Measurements from ENCODE around the gene WDR44. TPM values are rescaled to one million over a fixed set of nuclear protein-coding genes. Genes with fewer than 3 reads are reported as not detected.

WDR44 gene
- 3.3 and 4.3 TPM in 2 replicates for total RNA-seq (2016; rRNA removed; fragmentation: Illumina TruSeq; extraction: Trizol)
- 6.1 and 7.5 TPM in 2 replicates for total RNA-seq (2016; cell fraction: cytosol; rRNA removed; fragmentation: Illumina TruSeq; extraction: Trizol; ENCODE audit: low read depth)
- total RNA-seq (2016; cell fraction: insoluble cytoplasmic fraction; rRNA removed; fragmentation: Illumina TruSeq; extraction: Trizol): 3.1 and 3.9 TPM in 2 replicates
- total RNA-seq (2016; cell fraction: membrane; rRNA removed; fragmentation: Illumina TruSeq; extraction: Trizol): 4.5 and 5.2 TPM in 2 replicates
- total RNA-seq (2016; cell fraction: nucleus; rRNA removed; fragmentation: Illumina TruSeq; extraction: Trizol): 6.4 and 6.7 TPM in 2 replicates
- polyA plus RNA-seq (2011; rRNA removed): 2.2 TPM in 2 replicates
- polyA plus RNA-seq (2011; cell fraction: cytosol; rRNA removed): 0.97 and 1.8 TPM in 2 replicates
- polyA plus RNA-seq (2011; cell fraction: nucleus; rRNA removed): 2.5 and 2.9 TPM in 2 replicates
- polyA plus RNA-seq (2012): 2.2 and 2.8 TPM in 2 replicates
- polyA plus RNA-seq (2016; cell fraction: cytosol; fragmentation: Illumina TruSeq; extraction: Trizol; ENCODE audit: low read depth): 0.23 and 0.28 TPM in 2 replicates
- polyA plus RNA-seq (2016; cell fraction: insoluble cytoplasmic fraction; fragmentation: Illumina TruSeq; extraction: Trizol; ENCODE audit: low read depth): 2.2 TPM in 2 replicates
- 0.23 and 0.24 TPM in 2 replicates for polyA plus RNA-seq (2016; cell fraction: membrane; fragmentation: Illumina TruSeq; extraction: Trizol; ENCODE audit: low read depth)
- 4.9 TPM in 2 replicates for polyA plus RNA-seq (2016; cell fraction: nucleus; fragmentation: Illumina TruSeq; extraction: Trizol; ENCODE audit: insufficient read depth, low read depth)
- 3.7 and 16.9 TPM in 2 replicates for polyA minus RNA-seq (2011; rRNA and poly(A)+ RNA removed; ENCODE audit: low replicate concordance)
- 4.7 and 5.4 TPM in 2 replicates for polyA minus RNA-seq (2011; cell fraction: cytosol; rRNA and poly(A)+ RNA removed)
- 11.5 and 16.5 TPM in 2 replicates for polyA minus RNA-seq (2011; cell fraction: nucleus; rRNA and poly(A)+ RNA removed)
- percentile 60 among the genes with signal in this experiment for Bru-seq, nascent RNA
- BruChase-seq, experiment 1, labeled RNA remaining after a 6-hour chase: percentile 65 among the genes with signal in this experiment
- BruChase-seq, experiment 2, labeled RNA remaining after a 2-hour chase: percentile 64 among the genes with signal in this experiment
- long read RNA-seq, experiment 1, partial matches to known transcripts: 2 of 2 reads
- long read RNA-seq, experiment 1, other reads (novel, unspliced or antisense): 0 of 2 reads
- long read RNA-seq, experiment 2, partial matches to known transcripts: 0 of 2 reads
- long read RNA-seq, experiment 2, other reads (novel, unspliced or antisense): 2 of 2 reads

GRCh38 chrX:118345464-118346257, at the start of gene WDR44:
TSS of gene WDR44 (plus strand) at chrX:118346106. CDS start at chrX:118346504, 398 bp downstream.
- Histone ChIP-seq H3K27ac (ENCODE audit: extremely low read length, insufficient read depth, low read length) (peak within 1 kb of the TSS; percentile 84), H3K79me2 (ENCODE audit: insufficient read depth, low read length) (peaks cover 29% of the 10 kb centered on the region), H3K27me3 (ENCODE audit: control insufficient read depth in 1 of 2, insufficient read depth in 2 of 2, low read length in 2 of 2) (no peaks in the 10 kb centered on the region; a peak in 1 of 5 replicates), H3K9ac (ENCODE audit: insufficient read depth, low read depth, low read length) (peak within 1 kb of the TSS; percentile 79), H3K4me1 (ENCODE audit: insufficient read depth, low read length) (peaks cover 14% of the 10 kb centered on the region), H3K4me3 (replicated peaks in 1 of 3; ENCODE audit: insufficient read depth in 1 of 3, low read depth in 2 of 3, low read length in 3 of 3) (peak within 1 kb of the TSS; percentile 73 to 84 (median 75)), H3K36me3 (replicated peaks in 1 of 2; ENCODE audit: control insufficient read depth in 1 of 2, insufficient read depth in 2 of 2, low read length in 2 of 2) (no peaks in the 10 kb centered on the region), H4K20me1 (ENCODE audit: insufficient read depth, low read length) (no peaks in the 10 kb centered on the region), H3K4me2 (ENCODE audit: low read depth, low read length) (peak within 1 kb of the TSS; percentile 76), H2AFZ (ENCODE audit: low read length) (peak within 1 kb of the TSS; percentile 70), H3K9me3 (ENCODE audit: low read length) (no peaks in the 10 kb centered on the region)
- ChIA-PET POLR2A (interaction anchor here (0.7 to 1.5 kb wide), 2 partner anchors 9 to 19 kb away, joined by 3 read pairs; no protein-coding TSS in a partner anchor), CTCF (ENCODE audit: low intra/inter-chr PET ratio, low total read pairs) (no interaction called here)
- in situ Hi-C loops (cut with HindIII; ENCODE audit: extremely low pct_ligation_motif_present, low pct_unique_long_range_greater_than_20kb) (no loop called here), intact Hi-C loops (cut with micrococcal nuclease; ENCODE audit: unreplicated experiment) (no loop called here)
- 0% methylated on average over 4 of the region's 60 CpGs for WGBS (ENCODE audit: low lambda C conversion rate)
- ATAC-seq (peak; percentile 97), DNase-seq (ENCODE audit: low spot score) (peak; percentile 89), FAIRE-seq (peak; percentile 59)
- BruUV-seq (replicated peaks): TSS peak; percentile 96
- TF ChIP-seq ZBTB14 (CRISPR knock-in tag; IDR thresholded peaks at IDR 0.05) (peak; percentile 55; the same call in 1 of the 2 replicates), LBX2 (CRISPR knock-in tag; IDR thresholded peaks at IDR 0.05; ENCODE audit: borderline replicate concordance) (no peak), ZNF549 (CRISPR knock-in tag; IDR thresholded peaks at IDR 0.05) (no peak), GMEB2 (CRISPR knock-in tag; IDR thresholded peaks at IDR 0.05; ENCODE audit: low read depth) (no peak), AGO1 (IDR thresholded peaks at IDR 0.05; ENCODE audit: low read depth, low read length, poor library complexity, severe bottlenecking) (no peak), TCF7 (IDR thresholded peaks at IDR 0.05; ENCODE audit: low read depth) (no peak), ZNF879 (CRISPR knock-in tag; IDR thresholded peaks at IDR 0.05) (no peak), DMAP1 (CRISPR knock-in tag; IDR thresholded peaks at IDR 0.05) (peak; percentile 62; the same call in 1 of the 2 replicates), ZNF574 (CRISPR knock-in tag; IDR thresholded peaks at IDR 0.05) (peak; percentile 43; the same call in 1 of the 2 replicates), PHF21A (CRISPR knock-in tag; IDR thresholded peaks at IDR 0.05) (0 out of 2 replicates have a peak, but pooled peaks have one; percentile 30)

Measured in HepG2 (cell line).